Lower lobe of right lung (tissue), 2 donors: ENCODE measurements around the gene SRSF6. TPM values are rescaled to one million over a fixed set of nuclear protein-coding genes. Genes with fewer than 3 reads are reported as not detected.
"Not testable (repeated sequence)": the region's sequence is repeated elsewhere in the genome, so short reads cannot be mapped to it uniquely, and the experiment has no call there.

ENCODE experiments used
- ATAC-seq, 2 donors: fragments of 200-7000 bp; cut with Tn5 transposase; one replicate each; pipeline ENCODE4 v1.9.1; 2020 to 2022; ENCODE audit warnings: mild to moderate bottlenecking in 2 of 2, moderate library complexity in 2 of 2
- DNase-seq: peaks from one replicate; pipeline ENCODE4 v3.0.0-alpha.2; 2020
- H3K27ac ChIP-seq: fragments of 200-600 bp; one replicate; pipeline ENCODE4 v1.8.0; 2022
- H3K27me3 ChIP-seq: fragments of 200-600 bp; one replicate; pipeline ENCODE4 v1.8.0; 2022; ENCODE audit warnings: low read depth
- H3K36me3 ChIP-seq: fragments of 200-600 bp; one replicate; pipeline ENCODE4 v1.8.0; 2022; ENCODE audit warnings: mild to moderate bottlenecking
- H3K4me1 ChIP-seq: fragments of 200-600 bp; one replicate; pipeline ENCODE4 v1.8.0; 2022
- H3K4me3 ChIP-seq: fragments of 200-600 bp; one replicate; pipeline ENCODE4 v1.8.0; 2022; ENCODE audit warnings: mild to moderate bottlenecking
- H3K9me3 ChIP-seq: fragments of 200-600 bp; one replicate; pipeline ENCODE4 v1.8.0; 2022
- intact Hi-C: fragments of 100-400 bp; cut with DNase I; formaldehyde crosslinking; loops from one replicate; pipeline ENCODE4 v1.11.0; 2022
- total RNA-seq: library from RNA; stranded (reverse); fragmentation: NEBNext Ultra II Directional; extraction: Animal tissue kit (Norgen Biotek cat#: 25700); gene quantifications from one replicate; pipeline ENCODE4 v1.2.1, GENCODE V29; 2021
- TF ChIP-seq, protein P1 (sequence below): fragments of 200-600 bp; IDR thresholded peaks from one replicate; pipeline ENCODE4 v1.8.0; 2022; ENCODE audit warnings: antibody characterized with exemption, mild to moderate bottlenecking
- donor health status: DM: no; HTN: yes; CAD: no; lungs with severe emphysema.

The SRSF6 gene
- total RNA-seq, 1 donor from 2014 or later = 145 TPM

- TF ChIP-seq, protein P1, sequence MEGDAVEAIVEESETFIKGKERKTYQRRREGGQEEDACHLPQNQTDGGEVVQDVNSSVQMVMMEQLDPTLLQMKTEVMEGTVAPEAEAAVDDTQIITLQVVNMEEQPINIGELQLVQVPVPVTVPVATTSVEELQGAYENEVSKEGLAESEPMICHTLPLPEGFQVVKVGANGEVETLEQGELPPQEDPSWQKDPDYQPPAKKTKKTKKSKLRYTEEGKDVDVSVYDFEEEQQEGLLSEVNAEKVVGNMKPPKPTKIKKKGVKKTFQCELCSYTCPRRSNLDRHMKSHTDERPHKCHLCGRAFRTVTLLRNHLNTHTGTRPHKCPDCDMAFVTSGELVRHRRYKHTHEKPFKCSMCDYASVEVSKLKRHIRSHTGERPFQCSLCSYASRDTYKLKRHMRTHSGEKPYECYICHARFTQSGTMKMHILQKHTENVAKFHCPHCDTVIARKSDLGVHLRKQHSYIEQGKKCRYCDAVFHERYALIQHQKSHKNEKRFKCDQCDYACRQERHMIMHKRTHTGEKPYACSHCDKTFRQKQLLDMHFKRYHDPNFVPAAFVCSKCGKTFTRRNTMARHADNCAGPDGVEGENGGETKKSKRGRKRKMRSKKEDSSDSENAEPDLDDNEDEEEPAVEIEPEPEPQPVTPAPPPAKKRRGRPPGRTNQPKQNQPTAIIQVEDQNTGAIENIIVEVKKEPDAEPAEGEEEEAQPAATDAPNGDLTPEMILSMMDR = no peak
- H3K4me1 ChIP-seq = no peaks in the 10 kb centered on the region
- H3K4me3 ChIP-seq = no peak overlapping the region
- H3K27me3 ChIP-seq = no peaks in the 10 kb centered on the region
- no peak overlapping the region for H3K27ac ChIP-seq
- no peaks in the 10 kb centered on the region for H3K36me3 ChIP-seq
- DNase-seq (no peak), ATAC-seq (no peak)
- intact Hi-C loops = no loop called here
- H3K9me3 ChIP-seq = no peaks in the 10 kb centered on the region
Observed at GRCh38 chr20:43477193-43477592, 19.5 kb downstream of the SRSF6 start.

- intact Hi-C loops = no loop called here
Observed at GRCh38 chr20:43477619-43478018, 19.9 kb downstream of the SRSF6 start.

GRCh38 chr20:43490038-43490437, 32.3 kb downstream of the SRSF6 start:
- no peak for ATAC-seq
- no peak for DNase-seq
- Histone ChIP-seq H3K9me3 (no peaks in the 10 kb centered on the region), H3K4me1 (no peaks in the 10 kb centered on the region), H3K27me3 (no peaks in the 10 kb centered on the region), H3K36me3 (no peaks in the 10 kb centered on the region), H3K27ac (no peak overlapping the region), H3K4me3 (no peak overlapping the region)
- intact Hi-C loops = no loop called here
- TF ChIP-seq, protein P1 = no peak

More at GRCh38 chr20:43477619-43478018, 19.9 kb downstream of the SRSF6 start:
- no peak for DNase-seq
- H3K27me3 ChIP-seq = no peaks in the 10 kb centered on the region
- no peaks in the 10 kb centered on the region for H3K9me3 ChIP-seq
- H3K4me3 ChIP-seq = no peak overlapping the region
- ATAC-seq = no peak
- H3K36me3 ChIP-seq = no peaks in the 10 kb centered on the region
- TF ChIP-seq, protein P1 = no peak
- no peaks in the 10 kb centered on the region for H3K4me1 ChIP-seq
- no peak overlapping the region for H3K27ac ChIP-seq

GRCh38 chr20:43492101-43492500, 34.4 kb downstream of the SRSF6 start:
- ATAC-seq (no peak), DNase-seq (no peak)
- Histone ChIP-seq H3K36me3 (no peaks in the 10 kb centered on the region), H3K27ac (no peak overlapping the region), H3K9me3 (no peaks in the 10 kb centered on the region), H3K4me3 (no peak overlapping the region), H3K27me3 (no peaks in the 10 kb centered on the region), H3K4me1 (no peaks in the 10 kb centered on the region)
- intact Hi-C loops = no loop called here
- TF ChIP-seq, protein P1 = no peak

- H3K4me1 ChIP-seq = no peaks in the 10 kb centered on the region
- H3K27me3 ChIP-seq = no peaks in the 10 kb centered on the region
- TF ChIP-seq, protein P1 = no peak
- H3K27ac ChIP-seq = no peak overlapping the region
- H3K36me3 ChIP-seq = no peaks in the 10 kb centered on the region
- intact Hi-C loops = no loop called here
- no peak for DNase-seq
- no peaks in the 10 kb centered on the region for H3K9me3 ChIP-seq
- ATAC-seq = no peak
- no peak overlapping the region for H3K4me3 ChIP-seq
Observed at GRCh38 chr20:43495388-43495787, 37.7 kb downstream of the SRSF6 start.

DNA sequence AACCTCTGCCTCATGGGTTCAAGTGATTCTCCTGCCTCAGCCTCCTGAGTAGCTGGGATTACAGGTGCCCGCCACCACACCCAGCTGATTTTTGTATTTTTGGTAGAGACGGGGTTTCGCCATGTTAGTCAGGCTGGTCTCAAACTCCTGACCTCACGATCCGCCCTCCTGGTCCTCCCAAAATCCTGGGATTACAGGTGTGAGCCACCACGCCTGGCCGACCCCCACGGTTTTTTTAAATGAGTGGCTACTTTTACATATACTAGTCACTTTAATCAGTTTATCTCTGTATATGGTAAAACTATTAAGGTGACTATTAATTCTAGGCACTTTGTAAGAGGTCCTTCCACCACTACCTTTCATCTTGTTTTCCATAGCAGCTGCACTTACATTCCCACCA, 44.3 kb downstream of the SRSF6 start:
- H3K4me1 ChIP-seq, DNase-seq, H3K4me3 ChIP-seq, ATAC-seq, intact Hi-C loops, H3K9me3 ChIP-seq, H3K36me3 ChIP-seq, H3K27ac ChIP-seq: not testable (repeated sequence)
- H3K27me3 ChIP-seq = peaks cover 10% of the 10 kb centered on the region
